Measurements from ENCODE around the gene PEAR1.

Gene PEAR1

DNA sequence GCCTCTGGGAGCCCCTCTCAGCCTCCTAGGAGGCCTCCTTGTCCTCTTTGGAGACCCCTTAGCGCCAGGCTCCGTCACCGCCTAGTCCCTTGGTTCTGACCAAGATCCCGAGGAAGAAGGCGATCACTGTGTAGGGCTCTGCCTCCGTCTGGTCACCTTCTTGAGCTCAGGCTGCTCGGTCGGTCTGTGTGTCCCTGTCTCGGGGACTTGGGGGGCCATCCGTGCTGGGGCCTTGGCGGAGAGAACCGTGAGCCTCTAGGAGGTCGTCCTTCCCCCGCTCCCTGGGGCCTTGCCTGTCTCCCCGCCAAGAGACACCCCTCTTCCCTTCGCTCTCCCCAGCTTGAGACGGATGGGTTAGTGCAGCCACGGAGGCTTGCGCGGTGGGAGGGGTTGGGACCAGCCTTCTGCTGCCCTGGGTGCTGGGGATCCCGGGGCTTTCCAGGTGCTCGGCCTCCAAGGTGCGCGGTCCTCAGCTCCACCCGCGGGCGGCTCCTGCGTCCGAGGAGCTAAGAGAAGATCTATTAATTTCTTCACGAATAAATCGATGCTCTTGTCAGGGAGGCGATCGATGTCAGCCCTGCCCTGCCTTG, 33.9 kb upstream of the PEAR1 start:
- DNase-seq (ENCODE audit: low read depth, low spot score): no peak

DNA sequence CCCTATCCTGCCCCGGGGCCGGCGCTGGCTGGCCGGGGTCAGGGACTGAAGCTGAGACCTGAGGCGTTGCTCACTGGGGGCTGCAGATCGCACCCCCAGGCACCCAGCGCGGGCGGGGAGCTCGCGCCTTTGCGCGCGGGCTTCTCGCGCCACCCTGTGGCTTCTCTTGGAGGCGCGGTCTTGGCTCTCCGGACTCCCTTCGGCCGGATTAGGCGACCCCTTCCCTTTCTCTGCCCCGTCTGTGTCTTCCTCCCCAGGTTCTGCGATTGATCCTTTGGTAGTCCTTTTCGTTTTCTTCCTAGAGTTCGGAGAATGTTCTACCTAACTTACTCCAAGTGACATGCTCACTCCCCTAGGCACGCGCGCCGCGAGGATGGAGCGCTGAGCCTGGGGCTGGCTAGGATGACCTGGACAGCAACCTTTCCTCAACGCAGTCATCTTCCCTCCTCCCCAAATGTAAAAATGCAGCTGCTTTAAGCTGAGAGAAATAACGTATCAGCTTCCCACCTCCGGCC, 33.3 kb upstream of the PEAR1 start:
- DNase-seq (ENCODE audit: low read depth, low spot score): no peak

DNA sequence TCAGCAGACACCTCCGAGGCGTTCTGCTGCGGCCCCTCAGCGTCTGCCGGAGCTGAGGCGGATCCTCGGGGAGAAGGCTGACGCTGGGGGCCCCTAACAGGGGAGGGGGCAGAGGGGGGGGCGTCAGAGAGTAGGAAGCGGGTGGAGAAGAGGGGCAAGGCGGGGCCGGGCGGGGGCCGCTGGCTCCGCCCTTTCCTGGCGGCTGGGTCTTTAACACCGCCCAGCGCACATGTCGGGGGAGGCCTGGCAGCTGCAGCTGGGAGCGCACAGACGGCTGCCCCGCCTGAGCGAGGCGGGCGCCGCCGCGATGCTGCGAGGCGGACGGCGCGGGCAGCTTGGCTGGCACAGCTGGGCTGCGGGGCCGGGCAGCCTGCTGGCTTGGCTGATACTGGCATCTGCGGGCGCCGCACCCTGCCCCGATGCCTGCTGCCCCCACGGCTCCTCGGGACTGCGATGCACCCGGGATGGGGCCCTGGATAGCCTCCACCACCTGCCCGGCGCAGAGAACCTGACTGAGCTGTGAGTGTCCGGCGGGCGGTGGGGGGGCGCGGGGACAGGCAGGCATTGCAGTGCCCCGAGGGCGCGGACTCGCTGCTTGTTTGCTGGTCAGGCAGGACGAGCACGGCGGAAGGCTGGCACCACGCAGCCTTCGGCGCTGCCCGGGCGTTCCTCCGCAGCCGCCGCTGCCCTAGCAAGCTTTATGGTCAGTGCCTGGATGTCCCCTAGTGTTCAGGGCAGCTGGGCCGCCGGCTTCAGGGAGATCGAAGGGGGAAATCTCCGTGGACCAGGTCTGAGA, 32.7 kb upstream of the PEAR1 start, which contains the start of gene NTRK1:
TSS of gene NTRK1 (plus strand) at position 238 of the 796 bp plus-strand sequence. CDS start at position 308, 70 bp downstream.
- DNase-seq (ENCODE audit: low read depth, low spot score): no peak

DNA sequence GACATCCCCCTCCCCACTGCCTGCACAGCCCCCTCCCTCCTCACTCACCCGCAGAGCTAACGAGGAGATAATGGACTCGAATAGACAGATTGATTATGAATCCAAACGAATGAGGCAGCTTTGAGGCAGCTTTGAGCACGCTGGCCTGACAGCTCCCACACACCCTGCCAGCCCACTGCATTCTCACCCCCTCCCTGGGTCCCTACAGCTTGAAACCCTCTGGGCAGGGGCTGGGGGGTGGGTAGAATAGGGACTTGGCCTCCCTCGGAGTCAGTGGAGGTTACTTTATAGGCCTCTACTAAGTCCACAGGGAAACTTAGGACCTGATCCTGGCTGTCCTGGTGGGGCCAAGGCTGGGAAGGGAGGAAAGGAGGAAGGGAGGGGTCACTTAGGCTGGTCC, 30.9 kb upstream of the PEAR1 start:
- no peak for DNase-seq (ENCODE audit: low read depth, low spot score)

DNA sequence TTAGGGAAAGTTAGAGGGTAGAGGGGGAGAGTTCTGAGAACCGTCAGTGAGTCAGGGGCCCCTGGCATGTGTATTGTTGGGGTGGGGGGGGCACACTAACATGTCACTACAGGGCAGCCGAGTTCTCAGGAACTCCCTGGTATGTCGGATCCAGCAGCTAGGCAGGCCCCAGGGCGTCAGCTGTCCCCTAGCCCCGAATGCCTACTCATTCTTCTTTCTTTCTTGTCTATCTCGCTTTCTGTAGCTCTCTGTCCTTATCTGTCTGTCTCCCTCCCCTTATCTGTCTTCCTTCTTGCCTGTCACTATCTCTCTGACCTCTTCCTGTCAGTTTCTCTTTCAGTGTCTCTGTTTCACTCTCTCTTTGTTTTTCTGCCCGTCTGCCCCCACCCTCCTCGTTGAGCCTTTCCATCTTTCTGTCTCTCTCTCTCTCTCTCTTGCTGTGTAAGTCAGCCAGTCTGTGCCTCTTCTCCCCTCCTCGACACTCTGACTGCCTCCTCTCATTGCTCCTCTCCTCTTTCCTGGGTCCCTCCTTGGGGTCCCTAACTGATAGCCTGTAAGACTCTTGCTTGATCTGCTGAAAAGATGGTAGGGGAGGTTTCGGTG, 30.4 kb upstream of the PEAR1 start:
- no peak for DNase-seq (ENCODE audit: low read depth, low spot score)

DNA sequence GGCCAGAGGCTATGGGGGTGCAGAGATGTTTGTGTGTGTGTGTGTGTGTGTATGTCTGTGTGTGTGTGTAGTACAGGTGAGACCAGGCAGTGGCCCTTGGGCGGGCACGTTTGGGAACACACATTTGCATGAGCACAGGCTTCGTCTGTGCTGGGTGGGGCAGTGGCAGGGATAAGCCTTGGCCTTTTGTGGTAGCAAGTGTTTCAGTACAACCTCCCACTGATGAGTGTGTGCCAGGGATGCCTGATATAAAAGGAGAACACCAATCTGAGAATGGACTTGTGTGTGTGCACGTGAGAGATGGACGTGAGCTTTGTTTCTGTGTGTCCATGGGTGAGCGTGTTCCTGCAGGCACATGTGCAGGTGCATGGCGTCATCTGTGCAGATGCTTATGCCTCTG, 29.9 kb upstream of the PEAR1 start:
- DNase-seq (ENCODE audit: low read depth, low spot score): no peak

DNA sequence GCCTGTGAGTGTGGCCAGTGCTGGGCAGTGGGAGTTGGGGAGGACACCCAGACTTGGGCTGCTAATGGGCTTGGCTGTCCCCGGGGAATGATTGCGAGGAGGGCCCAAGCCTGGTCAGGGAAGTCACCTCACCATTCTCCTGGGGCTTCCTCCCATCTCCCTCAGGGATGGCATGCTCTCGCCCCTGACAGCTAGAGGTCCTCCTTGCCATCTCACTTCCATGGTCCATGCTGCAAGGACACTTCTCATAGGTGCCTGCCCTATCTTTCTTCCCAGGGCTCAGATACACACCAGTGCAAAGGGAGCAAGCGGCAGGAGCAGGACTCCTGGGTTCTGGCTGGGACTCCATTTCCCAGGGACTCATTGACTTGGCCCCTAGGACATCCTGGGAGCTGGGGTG, 28.7 kb upstream of the PEAR1 start:
- no peak for DNase-seq (ENCODE audit: low read depth, low spot score)

DNA sequence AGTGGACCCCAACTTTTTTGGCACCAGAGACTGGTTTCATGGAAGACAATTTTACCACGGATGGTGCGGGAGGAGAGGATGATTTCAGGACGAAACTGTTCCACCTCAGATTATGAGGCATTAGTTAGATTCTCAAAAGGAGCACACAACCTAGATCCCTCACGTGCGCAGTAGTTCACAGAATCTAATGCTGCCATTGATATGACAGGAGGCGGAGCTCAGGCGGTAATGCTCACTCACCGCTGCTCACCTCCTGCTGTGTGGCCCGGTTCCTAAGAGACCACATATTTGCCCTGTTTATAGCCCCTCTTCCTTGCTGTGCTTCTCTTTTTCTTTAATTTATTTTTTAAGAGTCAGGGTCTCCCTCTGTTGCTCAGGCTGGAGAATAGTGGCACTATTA, 28.3 kb upstream of the PEAR1 start:
- no peak for DNase-seq (ENCODE audit: low read depth, low spot score)

DNA sequence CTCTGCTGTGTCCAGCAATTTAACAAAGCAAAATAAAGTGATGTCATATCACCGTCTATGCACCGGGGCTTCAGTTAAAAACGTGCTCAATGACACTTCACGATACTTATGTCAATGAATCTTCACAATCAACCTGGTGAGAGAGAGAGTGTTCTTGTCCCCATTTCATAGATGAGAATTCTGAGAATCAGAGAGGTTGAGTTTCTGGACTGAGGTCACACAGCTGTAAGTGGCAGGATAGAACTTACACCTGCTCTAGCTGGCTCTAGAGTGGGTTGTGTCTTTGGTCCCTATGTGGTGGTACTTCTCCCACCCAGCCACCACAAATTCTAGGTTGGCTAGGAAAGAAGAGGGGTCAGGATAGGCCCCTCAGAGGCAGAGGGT, 27.7 kb upstream of the PEAR1 start:
- DNase-seq (ENCODE audit: low read depth, low spot score): no peak

DNA sequence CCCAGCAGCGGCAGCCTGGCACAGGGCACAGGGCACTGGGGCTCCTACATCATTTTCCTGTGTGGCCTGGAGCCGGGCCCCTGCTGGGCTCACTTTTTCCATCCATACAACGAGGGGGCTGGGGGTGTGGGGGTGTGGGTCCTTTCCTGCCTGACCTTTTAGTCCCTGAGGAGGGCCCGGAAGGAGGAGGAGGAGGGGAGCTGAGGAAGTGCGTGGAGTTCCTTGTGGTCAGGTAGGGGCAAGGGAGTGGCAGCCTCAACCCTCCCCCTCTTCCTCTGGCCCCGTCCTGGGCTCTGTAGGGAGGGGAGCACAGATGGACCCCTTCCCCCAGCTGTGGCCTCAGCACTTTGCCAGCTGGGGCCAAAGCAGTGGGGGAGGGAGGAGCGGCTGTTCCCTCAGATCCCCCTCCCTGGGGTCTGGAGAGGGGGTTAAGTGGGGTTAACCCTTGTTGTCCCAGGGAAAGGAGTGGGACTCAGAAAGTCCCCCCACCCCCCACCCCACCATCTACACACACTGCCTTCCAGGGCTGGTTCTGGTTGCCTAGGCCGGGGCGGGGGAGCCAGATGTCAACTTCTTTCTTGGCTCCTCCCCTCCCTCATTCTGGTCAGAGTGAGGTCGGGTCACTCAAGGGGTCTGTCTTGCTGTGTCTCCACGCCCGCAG, 27.1 kb upstream of the PEAR1 start:
- no peak for DNase-seq (ENCODE audit: low read depth, low spot score)

DNA sequence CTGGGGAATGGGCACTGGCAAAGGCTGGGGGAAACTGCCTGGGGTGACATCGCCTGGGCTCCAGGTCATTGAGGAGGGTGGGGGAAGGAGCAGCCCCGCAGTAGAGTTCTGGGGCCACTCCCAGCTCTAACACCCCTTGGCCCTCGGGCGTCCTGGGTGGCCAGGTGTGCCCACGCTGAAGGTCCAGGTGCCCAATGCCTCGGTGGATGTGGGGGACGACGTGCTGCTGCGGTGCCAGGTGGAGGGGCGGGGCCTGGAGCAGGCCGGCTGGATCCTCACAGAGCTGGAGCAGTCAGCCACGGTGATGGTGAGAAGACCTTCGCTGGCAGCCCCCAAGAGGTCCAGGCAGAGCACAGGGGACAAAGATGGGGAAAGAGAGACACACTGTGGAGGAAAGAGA, 25.2 kb upstream of the PEAR1 start:
- no peak for DNase-seq (ENCODE audit: low read depth, low spot score)

DNA sequence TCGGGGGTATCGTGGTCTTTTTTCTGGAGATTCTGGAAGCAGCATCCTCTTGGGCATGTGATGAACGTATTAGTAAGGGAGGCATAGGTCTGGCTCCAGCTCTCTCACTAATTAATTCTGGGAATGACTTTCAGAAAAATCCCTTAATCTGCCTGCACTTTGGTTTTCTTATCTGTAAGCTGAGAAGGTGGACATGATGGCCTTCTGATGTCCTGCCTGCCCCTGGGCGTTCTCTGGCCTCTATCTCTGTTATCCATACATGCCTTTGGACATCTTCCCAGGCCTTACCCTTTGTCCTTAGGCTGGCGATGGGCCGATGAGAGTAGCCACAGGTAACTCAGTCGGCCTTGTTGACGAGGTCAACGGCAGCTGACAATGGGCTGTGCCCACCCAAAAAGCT, 24.1 kb upstream of the PEAR1 start:
- DNase-seq (ENCODE audit: low read depth, low spot score): no peak

DNA sequence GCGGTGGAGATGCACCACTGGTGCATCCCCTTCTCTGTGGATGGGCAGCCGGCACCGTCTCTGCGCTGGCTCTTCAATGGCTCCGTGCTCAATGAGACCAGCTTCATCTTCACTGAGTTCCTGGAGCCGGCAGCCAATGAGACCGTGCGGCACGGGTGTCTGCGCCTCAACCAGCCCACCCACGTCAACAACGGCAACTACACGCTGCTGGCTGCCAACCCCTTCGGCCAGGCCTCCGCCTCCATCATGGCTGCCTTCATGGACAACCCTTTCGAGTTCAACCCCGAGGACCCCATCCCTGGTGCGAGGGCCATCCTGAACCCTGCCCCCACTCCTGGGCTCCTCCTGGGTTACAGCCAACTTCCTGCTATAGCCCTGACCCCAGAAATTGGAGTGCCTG, 19.9 kb upstream of the PEAR1 start:
- no peak for DNase-seq (ENCODE audit: low read depth, low spot score)

DNA sequence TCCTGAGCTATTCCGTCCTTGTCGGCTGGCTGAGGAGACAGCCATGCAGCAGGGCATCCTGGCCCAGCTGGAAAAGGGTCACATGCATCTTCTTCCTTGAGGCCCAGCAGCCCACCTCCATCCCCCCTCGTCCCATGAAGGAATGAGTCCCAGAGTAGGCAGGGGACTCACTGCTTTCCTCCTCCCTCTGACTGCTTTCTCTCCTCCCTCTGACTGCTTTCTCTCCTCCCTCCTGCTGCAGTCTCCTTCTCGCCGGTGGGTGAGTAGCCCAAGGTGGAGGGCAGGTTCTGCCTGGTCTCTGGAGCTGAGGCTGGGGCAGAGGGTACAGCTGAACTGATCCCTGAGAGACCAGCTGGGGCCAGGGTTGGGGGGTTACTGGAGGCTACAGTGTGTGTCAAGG, 19.4 kb upstream of the PEAR1 start:
- DNase-seq (ENCODE audit: low read depth, low spot score): no peak

DNA sequence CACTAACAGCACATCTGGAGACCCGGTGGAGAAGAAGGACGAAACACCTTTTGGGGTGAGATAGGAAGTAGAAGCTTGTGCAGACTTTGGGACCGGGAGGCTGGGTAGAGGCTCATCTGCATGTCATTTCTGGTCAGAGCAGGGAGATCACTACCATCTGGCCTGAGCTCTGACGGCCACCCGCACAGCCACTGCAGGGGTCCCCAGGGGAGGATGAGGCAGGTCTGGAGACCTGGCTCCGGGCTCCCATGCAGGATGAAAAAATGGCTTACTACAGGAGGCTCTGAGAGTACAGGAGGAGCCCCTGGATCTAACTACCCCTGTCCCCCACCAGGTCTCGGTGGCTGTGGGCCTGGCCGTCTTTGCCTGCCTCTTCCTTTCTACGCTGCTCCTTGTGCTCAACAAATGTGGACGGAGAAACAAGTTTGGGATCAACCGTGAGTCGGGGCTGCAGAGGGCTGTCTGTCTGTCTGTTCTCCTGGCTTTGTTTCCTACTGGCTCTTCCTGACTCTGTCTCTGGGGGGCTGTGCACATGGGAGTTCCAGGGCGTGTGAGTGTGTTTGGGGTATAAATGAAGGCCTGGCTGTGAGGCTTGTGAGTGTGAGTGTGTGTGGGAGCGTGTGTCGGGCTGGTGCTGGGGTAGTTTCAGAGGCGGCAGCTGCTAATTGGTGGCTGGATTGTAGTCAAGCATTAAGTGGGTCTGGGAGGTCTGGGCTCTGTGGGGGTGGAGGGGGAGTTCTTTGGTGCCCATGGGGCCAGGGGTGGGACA, 18.8 kb upstream of the PEAR1 start:
- DNase-seq (ENCODE audit: low read depth, low spot score): no peak

DNA sequence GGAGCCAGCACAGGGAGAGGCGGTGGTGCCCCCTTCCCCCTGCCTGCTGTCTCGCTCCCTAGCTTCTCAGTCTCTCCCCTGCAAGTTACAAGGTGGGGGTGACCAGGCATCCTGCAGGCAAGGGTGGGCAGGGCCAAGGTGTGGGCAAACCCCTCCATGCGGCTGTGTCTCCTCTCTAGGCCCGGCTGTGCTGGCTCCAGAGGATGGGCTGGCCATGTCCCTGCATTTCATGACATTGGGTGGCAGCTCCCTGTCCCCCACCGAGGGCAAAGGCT, 18.2 kb upstream of the PEAR1 start:
- DNase-seq (ENCODE audit: low read depth, low spot score): no peak

DNA sequence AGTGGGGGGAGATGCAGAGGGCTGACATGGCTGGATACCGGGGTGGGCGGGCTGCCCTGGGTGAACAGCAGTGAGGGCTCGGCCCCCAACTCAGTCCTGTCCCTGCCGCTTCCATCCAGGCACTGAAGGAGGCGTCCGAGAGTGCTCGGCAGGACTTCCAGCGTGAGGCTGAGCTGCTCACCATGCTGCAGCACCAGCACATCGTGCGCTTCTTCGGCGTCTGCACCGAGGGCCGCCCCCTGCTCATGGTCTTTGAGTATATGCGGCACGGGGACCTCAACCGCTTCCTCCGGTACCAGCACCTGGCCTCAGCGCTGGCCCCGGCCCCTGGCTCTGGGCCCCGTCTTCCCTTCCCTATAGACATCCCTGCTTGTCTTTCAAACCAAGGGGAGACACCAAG, 17.2 kb upstream of the PEAR1 start:
- DNase-seq (ENCODE audit: low read depth, low spot score): no peak

DNA sequence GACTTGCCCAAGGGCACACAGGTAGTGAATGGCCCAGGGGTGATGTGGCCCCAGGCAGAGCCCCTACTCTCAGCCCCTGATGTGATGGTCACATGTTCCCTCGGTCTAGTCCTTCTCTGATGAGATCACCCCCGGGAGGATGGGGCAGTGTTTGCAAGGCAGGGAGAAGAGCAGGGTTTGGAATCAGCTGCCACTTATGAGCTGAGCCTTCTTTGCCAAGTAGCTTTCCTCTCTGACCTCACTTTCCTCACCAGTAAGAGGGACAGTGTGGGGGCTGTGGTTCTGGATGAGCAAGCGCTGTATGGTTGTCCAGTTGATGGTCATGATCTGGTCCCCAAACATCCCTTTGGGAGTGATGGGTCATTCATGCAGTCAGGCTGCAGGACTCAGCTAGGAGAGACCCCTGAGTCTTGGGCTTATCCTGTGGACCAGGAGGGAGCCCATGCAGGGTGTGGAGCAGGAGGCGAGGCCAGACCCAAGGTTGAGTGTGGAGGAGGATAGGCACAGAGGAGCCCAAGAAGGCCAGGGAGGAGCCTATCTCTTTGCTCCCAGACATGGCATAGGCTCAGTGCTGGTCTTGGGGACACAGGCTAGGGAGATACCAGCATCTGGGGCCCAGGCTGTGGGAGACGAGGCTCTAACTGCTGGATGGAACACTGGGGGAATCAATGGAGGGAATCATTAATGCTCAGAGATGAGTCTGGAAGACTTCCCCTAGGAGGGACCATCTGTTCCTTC, 15.9 kb upstream of the PEAR1 start:
- DNase-seq (ENCODE audit: low read depth, low spot score): no peak

DNA sequence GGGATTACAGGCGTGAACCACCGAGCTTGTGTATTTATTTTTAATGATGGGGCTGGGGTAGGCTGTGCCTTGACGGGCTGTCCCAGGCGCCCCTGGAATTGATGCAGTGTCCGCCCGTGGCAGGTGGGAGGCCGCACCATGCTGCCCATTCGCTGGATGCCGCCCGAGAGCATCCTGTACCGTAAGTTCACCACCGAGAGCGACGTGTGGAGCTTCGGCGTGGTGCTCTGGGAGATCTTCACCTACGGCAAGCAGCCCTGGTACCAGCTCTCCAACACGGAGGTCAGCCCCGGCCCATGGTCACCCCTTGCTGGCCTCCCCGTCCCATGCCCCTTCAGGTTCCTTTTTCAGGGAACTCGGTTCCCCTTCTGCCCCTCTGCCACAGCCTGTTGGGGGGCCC, 13.6 kb upstream of the PEAR1 start:
- DNase-seq (ENCODE audit: low read depth, low spot score): no peak

DNA sequence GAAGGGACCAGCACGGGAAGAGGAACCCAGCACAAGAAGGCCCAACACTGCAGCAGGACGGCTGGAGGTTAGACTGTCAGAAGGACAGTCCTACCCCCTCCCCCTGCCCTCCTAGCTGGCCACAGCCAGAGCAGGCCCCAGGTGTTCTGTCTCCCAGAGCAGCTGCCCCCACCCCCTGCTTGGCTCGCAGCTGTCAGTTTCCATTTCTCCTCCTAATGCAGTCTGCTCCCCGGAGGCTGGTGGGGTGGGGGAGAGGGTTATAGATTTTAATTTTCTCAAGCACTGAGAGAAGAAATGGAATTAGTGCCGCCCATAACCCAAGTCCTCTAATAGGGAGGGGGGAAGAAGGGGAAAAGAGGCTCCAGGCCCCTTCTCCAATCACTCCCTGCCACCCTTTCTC, 13.0 kb upstream of the PEAR1 start:
- DNase-seq (ENCODE audit: low read depth, low spot score): no peak

DNA sequence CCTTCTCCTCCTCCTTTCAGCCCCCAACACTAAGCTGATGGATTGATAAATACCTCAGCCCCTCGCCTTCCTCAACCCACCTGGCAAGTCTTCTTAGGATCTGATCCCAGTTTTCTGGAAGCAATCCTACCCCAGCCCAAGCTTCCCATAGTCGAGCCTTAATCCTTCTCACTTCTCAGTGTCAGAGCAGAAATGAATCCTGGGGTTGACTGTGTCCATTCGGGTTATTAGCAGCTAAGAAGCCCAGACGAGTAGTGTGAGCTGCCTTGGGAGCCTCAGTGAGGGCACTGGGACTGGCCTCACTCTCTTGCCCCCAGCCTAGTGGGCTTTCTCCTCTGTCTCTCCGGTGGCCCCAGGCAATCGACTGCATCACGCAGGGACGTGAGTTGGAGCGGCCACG, 12.4 kb upstream of the PEAR1 start:
- DNase-seq (ENCODE audit: low read depth, low spot score): no peak
